Measurements from ENCODE around the gene GJB1. TPM values are rescaled to one million over a fixed set of nuclear protein-coding genes. Genes with fewer than 3 reads are reported as not detected.

GJB1 gene
- total RNA-seq, 2 experiments from 2014 or later: not detected

DNA sequence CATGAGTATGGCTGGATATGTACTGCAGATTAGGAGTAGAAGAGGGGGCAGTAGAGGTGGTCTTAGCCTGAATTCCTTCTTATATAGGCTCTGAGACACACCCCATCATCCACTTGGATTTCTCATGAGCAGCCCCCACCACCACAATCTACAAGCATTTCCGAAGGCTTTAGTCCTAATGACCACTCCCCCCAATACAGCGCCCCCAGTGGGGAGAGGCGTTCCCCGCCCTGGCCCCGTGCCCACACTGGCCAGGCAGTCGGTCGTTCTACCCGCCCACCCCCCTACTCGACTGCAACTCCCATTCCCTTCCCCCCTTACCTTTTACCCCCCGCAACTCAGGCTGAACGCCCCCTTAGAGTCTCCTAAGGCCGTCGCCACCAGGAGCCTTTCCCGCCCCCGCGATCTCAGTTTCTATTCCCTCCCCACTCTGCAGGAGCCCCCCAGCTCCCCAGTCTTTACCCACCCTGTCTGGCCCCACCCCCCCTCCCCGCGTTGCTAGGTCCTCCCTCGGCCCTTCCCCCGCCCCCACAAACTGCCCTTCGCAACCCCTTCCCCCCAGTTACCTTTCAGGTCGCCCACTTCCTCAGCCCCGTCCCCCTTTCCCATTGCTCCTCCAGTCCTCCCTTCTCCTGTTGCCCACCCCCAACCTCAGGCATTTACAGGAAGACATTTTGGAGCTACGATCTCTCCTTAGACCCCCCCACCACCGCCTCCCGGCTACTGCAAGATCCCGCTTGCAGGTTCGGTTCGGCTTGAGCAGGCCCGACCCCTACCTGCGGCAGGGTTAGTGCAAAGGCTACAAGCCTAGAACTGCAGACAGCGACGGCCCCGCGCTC, 30.4 kb downstream of the GJB1 start:
- Histone ChIP-seq H3K36me3 (ENCODE audit: insufficient read depth, low read length) (peaks cover 8% of the 10 kb centered on the region; the same call in 1 of the 2 replicates), H3K9me3 (ENCODE audit: low read length) (no peaks in the 10 kb centered on the region), H3K27ac (ENCODE audit: low read depth, low read length, poor library complexity, severe bottlenecking) (peak overlapping the region; percentile 85), H3K4me3 (ENCODE audit: low read depth, low read length, poor library complexity, severe bottlenecking) (peak overlapping the region; percentile 96), H3K79me2 (ENCODE audit: insufficient read depth, low read depth, low read length) (peaks cover 8% of the 10 kb centered on the region; the same call in 1 of the 2 replicates), H3K4me1 (ENCODE audit: insufficient read depth, low read length, poor library complexity, severe bottlenecking) (peaks cover 24% of the 10 kb centered on the region), H3K4me2 (ENCODE audit: low read length) (peak overlapping the region; percentile 90), H4K20me1 (ENCODE audit: insufficient read depth, low read length) (no peaks in the 10 kb centered on the region), H2AFZ (ENCODE audit: low read length) (no peak overlapping the region), H3K9me2 (ENCODE audit: insufficient read depth, low read length) (no peaks in the 10 kb centered on the region)
- peak; percentile 53 for DNase-seq (ENCODE audit: low spot score)
- ChIA-PET CTCF (ENCODE audit: unreplicated experiment) (interaction anchor here (0.6 to 1.0 kb wide), 3 partner anchors 57 to 369 kb away, joined by 3 to 7 read pairs (median 3); no protein-coding TSS in a partner anchor), POLR2A (interaction anchor here (1.1 to 3.3 kb wide), 4 partner anchors 34 to 113 kb away, joined by 5 to 24 read pairs (median 14); partner anchors contain the start of gene TAF1)
- intact Hi-C loops (cut with micrococcal nuclease; ENCODE audit: unreplicated experiment): loop anchor here (1.0 to 5.0 kb wide), 3 partner anchors 30 to 113 kb away; partner anchors contain the start of genes NONO and TAF1
- TF ChIP-seq, protein P1, sequence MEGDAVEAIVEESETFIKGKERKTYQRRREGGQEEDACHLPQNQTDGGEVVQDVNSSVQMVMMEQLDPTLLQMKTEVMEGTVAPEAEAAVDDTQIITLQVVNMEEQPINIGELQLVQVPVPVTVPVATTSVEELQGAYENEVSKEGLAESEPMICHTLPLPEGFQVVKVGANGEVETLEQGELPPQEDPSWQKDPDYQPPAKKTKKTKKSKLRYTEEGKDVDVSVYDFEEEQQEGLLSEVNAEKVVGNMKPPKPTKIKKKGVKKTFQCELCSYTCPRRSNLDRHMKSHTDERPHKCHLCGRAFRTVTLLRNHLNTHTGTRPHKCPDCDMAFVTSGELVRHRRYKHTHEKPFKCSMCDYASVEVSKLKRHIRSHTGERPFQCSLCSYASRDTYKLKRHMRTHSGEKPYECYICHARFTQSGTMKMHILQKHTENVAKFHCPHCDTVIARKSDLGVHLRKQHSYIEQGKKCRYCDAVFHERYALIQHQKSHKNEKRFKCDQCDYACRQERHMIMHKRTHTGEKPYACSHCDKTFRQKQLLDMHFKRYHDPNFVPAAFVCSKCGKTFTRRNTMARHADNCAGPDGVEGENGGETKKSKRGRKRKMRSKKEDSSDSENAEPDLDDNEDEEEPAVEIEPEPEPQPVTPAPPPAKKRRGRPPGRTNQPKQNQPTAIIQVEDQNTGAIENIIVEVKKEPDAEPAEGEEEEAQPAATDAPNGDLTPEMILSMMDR (conservative IDR thresholded peaks at IDR 0.05; ENCODE audit: low read length): peak; percentile 70
- TF ChIP-seq EZH2phosphoT487 (IDR thresholded peaks at IDR 0.05; ENCODE audit: borderline replicate concordance, low read depth, low read length): no peak
- no TSS peak for BruUV-seq (replicated peaks)

- intact Hi-C loops (cut with micrococcal nuclease; ENCODE audit: unreplicated experiment): loop anchor here (1.0 to 5.0 kb wide), 3 partner anchors 29 to 112 kb away; partner anchors contain the start of genes NONO and TAF1
Observed at GRCh38 chrX:71254092-71254963, 31.3 kb downstream of the GJB1 start, which contains the start of gene ZMYM3. Gene ZMYM3, minus strand, starts transcription at chrX:71254140. Its CDS starts 885 bp downstream, at chrX:71253255.

More at GRCh38 chrX:71254092-71254963, 31.3 kb downstream of the GJB1 start, which contains the start of gene ZMYM3:
- peaks cover 8% of the 10 kb centered on the region; the same call in 1 of the 2 replicates for H3K79me2 ChIP-seq (ENCODE audit: insufficient read depth, low read depth, low read length)
- peaks cover 24% of the 10 kb centered on the region for H3K4me1 ChIP-seq (ENCODE audit: insufficient read depth, low read length, poor library complexity, severe bottlenecking)
- CTCF ChIA-PET (ENCODE audit: unreplicated experiment): interaction anchor here (0.6 to 1.0 kb wide), 3 partner anchors 57 to 368 kb away, joined by 3 to 7 read pairs (median 3); no protein-coding TSS in a partner anchor
- H3K4me2 ChIP-seq (ENCODE audit: low read length): peak within 1 kb of the TSS; percentile 99
- DNase-seq (ENCODE audit: low spot score): peak; percentile 90
- no TSS peak for BruUV-seq (replicated peaks)
- peaks cover 3% of the 10 kb centered on the region; the same call in 1 of the 2 replicates for H3K36me3 ChIP-seq (ENCODE audit: insufficient read depth, low read length)
- no peaks in the 10 kb centered on the region for H4K20me1 ChIP-seq (ENCODE audit: insufficient read depth, low read length)
- TF ChIP-seq, protein P1 (conservative IDR thresholded peaks at IDR 0.05; ENCODE audit: low read length): no peak
- no peak for TF ChIP-seq EZH2phosphoT487 (IDR thresholded peaks at IDR 0.05; ENCODE audit: borderline replicate concordance, low read depth, low read length)
- POLR2A ChIA-PET: interaction anchor here (0.6 to 3.3 kb wide), 6 partner anchors 29 to 284 kb away, joined by 4 to 24 read pairs (median 8); partner anchors contain the start of genes NONO and TAF1
- peak within 1 kb of the TSS; percentile 96 for H3K4me3 ChIP-seq (ENCODE audit: low read depth, low read length, poor library complexity, severe bottlenecking)
- no peaks in the 10 kb centered on the region for H3K9me3 ChIP-seq (ENCODE audit: low read length)
- no peaks in the 10 kb centered on the region for H3K9me2 ChIP-seq (ENCODE audit: insufficient read depth, low read length)
- H2AFZ ChIP-seq (ENCODE audit: low read length): peak within 1 kb of the TSS; percentile 87; the same call in 1 of the 2 replicates
- H3K27ac ChIP-seq (ENCODE audit: low read depth, low read length, poor library complexity, severe bottlenecking): peak within 1 kb of the TSS; percentile 85
